ENCODE measurements around the gene UGT1A9.

GRCh38 chr2:233810385-233810784 is 138.7 kb downstream of the UGT1A9 start:
- TF ChIP-seq EZH2 (IDR thresholded peaks at IDR 0.05; ENCODE audit: borderline replicate concordance) (no peak), CTCF (IDR thresholded peaks at IDR 0.05; ENCODE audit: poor library complexity) (no peak), EZH2phosphoT487 (IDR thresholded peaks at IDR 0.05; ENCODE audit: low read depth, severe bottlenecking, unreplicated experiment) (no peak)

Data from hepatocyte (in vitro differentiated cells).